PC-9 (cell line): Measurements from ENCODE around the gene AKAP8L. TPM values are rescaled to one million over a fixed set of nuclear protein-coding genes. Genes with fewer than 3 reads are reported as not detected.

Experiments used
- BruUV-seq: library from RNA; stranded (reverse); fragments of 400-500 nt; replicated peaks from 2 replicates; lab custom pipeline; 2021; lab: Mats Ljungman, UMichigan
- CTCF ChIA-PET: fragments of 300-600 bp; sonication (Branson Sonifier 250); formaldehyde crosslinking; loops from one replicate; lab custom pipeline; 2022; ENCODE audit warnings: antibody characterized with exemption; lab: Charles Lee
- POLR2A ChIA-PET: fragments of 300-600 bp; sonication (Branson Sonifier 250); formaldehyde crosslinking; loops from one replicate; lab custom pipeline; 2022; ENCODE audit warnings: antibody characterized with exemption; ENCODE audit not compliant: unreplicated experiment; lab: Charles Lee
- DNase-seq, 2 experiments: peaks; one replicate each; pipeline versions ENCODE4 v3.0.0 to v3.0.0-alpha.2; 2015 to 2022; ENCODE audit warnings: mixed read lengths in 1 of 2
- H2AFZ ChIP-seq: fragments of 200-600 bp; sonication (generic); 2 replicates; pipeline ENCODE4 v1.8.1; 2017; ENCODE audit warnings: antibody characterized with exemption
- H3F3A ChIP-seq: fragments of 200-600 bp; sonication (generic); 2 replicates; pipeline ENCODE4 v1.8.1; 2017; ENCODE audit warnings: antibody characterized with exemption, mild to moderate bottlenecking, low read depth; ENCODE audit not compliant: insufficient read depth
- H3K27ac ChIP-seq: fragments of 200-600 bp; sonication (generic); 2 replicates; pipeline ENCODE4 v1.6.1; 2016; ENCODE audit warnings: mixed run types
- H3K27me3 ChIP-seq: fragments of 200-600 bp; sonication (generic); 2 replicates; pipeline ENCODE4 v1.6.1; 2016; ENCODE audit warnings: low read depth, mixed run types; ENCODE audit not compliant: insufficient read depth
- H3K36me3 ChIP-seq: fragments of 200-600 bp; sonication (generic); 2 replicates; pipeline ENCODE4 v1.6.1; 2016; ENCODE audit warnings: low read depth, mixed run types
- H3K4me1 ChIP-seq: fragments of 200-600 bp; sonication (generic); replicated peaks from 2 replicates; pipeline ENCODE4 v1.6.1; 2016; ENCODE audit warnings: mixed run types; ENCODE audit not compliant: insufficient read depth
- H3K4me2 ChIP-seq: fragments of 200-600 bp; sonication (generic); 2 replicates; pipeline ENCODE4 v1.6.1; 2017; ENCODE audit warnings: mixed run types
- H3K4me3 ChIP-seq: fragments of 200-600 bp; sonication (generic); 2 replicates; pipeline ENCODE4 v1.6.1; 2016; ENCODE audit warnings: mixed run types
- H3K79me2 ChIP-seq: fragments of 200-600 bp; sonication (generic); 2 replicates; pipeline ENCODE4 v1.6.1; 2017; ENCODE audit warnings: low read depth, mixed run types
- H3K9me2 ChIP-seq: fragments of 200-600 bp; sonication (generic); 2 replicates; pipeline ENCODE4 v1.8.1; 2017; ENCODE audit warnings: mild to moderate bottlenecking; ENCODE audit not compliant: insufficient read depth
- H3K9me3 ChIP-seq: fragments of 200-600 bp; sonication (generic); 2 replicates; pipeline ENCODE4 v1.8.1; 2016; ENCODE audit warnings: low read depth; ENCODE audit not compliant: insufficient read depth
- H4K20me1 ChIP-seq: fragments of 200-600 bp; sonication (generic); 2 replicates; pipeline ENCODE4 v1.8.1; 2017; ENCODE audit not compliant: insufficient read depth
- EZH2 ChIP-seq: fragments of 200-600 bp; sonication (generic); IDR thresholded peaks from 2 replicates; pipeline ENCODE4 v1.8.0; 2017; ENCODE audit warnings: antibody characterized with exemption, low read depth
- intact Hi-C: fragments of 100-400 bp; cut with micrococcal nuclease; formaldehyde crosslinking; loops from one replicate; pipeline ENCODE4 v1.10.0; 2022; ENCODE audit not compliant: unreplicated experiment
- total RNA-seq: library from RNA; stranded (reverse); gene quantifications from 2 replicates; pipeline ENCODE4 v1.2.3, GENCODE V29; 2021
- TF ChIP-seq, protein P1 (sequence below): fragments of 200-600 bp; sonication (generic); conservative IDR thresholded peaks from 2 replicates; pipeline ENCODE4 v1.6.1; 2017; ENCODE audit warnings: mixed run types, antibody characterized with exemption, mild to moderate bottlenecking, moderate library complexity

Gene AKAP8L
- total RNA-seq, 1 experiment from 2014 or later, result 49.9 TPM

DNA sequence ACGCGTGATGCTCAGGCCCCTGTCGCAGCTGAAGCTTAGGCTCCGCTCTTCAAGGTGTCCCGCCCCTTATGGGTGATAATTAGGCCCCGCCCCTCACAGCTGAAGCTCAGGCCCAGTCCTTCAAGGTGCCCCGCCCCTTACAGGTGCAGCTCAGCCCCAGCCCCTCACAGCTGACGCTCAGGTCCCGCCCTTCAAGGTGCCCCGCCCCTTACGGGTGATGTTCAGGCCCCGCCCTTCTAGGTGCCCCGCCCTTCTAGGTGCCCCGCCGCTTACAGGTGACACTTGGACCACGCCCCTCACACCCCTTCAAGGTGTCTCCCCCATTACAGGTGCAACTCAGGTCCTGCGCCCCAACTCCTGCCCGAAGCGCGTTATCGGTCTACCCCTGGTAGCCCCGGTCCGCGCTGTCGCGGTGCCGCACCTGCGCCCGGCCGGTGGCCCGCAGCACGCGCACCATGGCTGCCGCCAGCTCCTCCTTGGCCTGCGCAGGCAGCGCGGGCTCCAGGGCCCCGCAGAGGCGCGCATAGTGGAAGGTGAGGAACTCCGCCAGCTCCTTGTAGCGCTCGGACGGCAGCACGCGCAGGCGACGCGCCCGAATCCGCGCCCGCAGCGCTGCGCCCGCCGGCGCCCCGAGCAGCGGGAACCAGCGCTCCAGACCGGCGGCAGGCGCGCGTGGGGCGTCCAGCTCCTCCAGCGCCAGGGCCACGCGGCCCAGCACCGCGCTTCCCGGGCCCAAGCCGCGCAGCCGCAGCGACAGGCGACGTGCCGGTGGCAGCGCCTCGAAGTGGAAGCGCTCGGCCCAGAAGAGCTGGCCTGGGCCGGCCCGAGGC, 38.3 kb upstream of the AKAP8L start:
- Histone ChIP-seq H3F3A (peaks cover under 1% of the 10 kb centered on the region; the same call in 1 of the 2 replicates), H3K27me3 (no peaks in the 10 kb centered on the region), H3K4me2 (no peak overlapping the region), H4K20me1 (no peaks in the 10 kb centered on the region; the same call in 1 of the 2 replicates), H3K4me3 (no peak overlapping the region), H3K9me3 (no peaks in the 10 kb centered on the region), H3K36me3 (no peaks in the 10 kb centered on the region), H3K9me2 (no peaks in the 10 kb centered on the region), H2AFZ (no peak overlapping the region), H3K79me2 (no peaks in the 10 kb centered on the region), H3K27ac (no peak overlapping the region), H3K4me1 (peaks cover 5% of the 10 kb centered on the region; the same call in 1 of the 2 replicates)
- no peak for DNase-seq
- intact Hi-C loops, result no loop called here
- ChIA-PET POLR2A (no interaction called here), CTCF (no interaction called here)
- BruUV-seq, result no TSS peak
- TF ChIP-seq, protein P1, sequence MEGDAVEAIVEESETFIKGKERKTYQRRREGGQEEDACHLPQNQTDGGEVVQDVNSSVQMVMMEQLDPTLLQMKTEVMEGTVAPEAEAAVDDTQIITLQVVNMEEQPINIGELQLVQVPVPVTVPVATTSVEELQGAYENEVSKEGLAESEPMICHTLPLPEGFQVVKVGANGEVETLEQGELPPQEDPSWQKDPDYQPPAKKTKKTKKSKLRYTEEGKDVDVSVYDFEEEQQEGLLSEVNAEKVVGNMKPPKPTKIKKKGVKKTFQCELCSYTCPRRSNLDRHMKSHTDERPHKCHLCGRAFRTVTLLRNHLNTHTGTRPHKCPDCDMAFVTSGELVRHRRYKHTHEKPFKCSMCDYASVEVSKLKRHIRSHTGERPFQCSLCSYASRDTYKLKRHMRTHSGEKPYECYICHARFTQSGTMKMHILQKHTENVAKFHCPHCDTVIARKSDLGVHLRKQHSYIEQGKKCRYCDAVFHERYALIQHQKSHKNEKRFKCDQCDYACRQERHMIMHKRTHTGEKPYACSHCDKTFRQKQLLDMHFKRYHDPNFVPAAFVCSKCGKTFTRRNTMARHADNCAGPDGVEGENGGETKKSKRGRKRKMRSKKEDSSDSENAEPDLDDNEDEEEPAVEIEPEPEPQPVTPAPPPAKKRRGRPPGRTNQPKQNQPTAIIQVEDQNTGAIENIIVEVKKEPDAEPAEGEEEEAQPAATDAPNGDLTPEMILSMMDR, result no peak
- no peak for TF ChIP-seq EZH2

DNA sequence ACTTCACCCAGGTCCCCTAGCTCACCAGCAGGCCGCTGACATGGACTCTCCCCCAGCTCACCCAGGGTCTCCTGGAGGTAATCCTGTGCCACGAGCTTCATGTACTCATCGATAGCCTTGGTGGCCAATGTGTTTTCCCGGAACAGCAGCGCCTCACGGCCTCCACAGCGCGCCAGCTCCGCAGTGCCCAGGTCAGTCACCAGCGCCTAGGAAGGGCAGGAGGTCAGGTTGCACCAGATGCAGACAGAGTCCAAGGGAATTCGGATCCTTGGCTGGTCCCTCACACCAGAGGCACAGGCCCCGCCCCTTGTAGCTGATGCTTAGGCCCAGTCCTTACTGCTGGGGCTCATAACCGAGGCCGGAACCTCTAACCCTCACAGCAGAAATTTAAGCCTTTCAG, 37.7 kb upstream of the AKAP8L start:
- CTCF ChIA-PET, result no interaction called here
- BruUV-seq, result no TSS peak
- POLR2A ChIA-PET, result no interaction called here

DNA sequence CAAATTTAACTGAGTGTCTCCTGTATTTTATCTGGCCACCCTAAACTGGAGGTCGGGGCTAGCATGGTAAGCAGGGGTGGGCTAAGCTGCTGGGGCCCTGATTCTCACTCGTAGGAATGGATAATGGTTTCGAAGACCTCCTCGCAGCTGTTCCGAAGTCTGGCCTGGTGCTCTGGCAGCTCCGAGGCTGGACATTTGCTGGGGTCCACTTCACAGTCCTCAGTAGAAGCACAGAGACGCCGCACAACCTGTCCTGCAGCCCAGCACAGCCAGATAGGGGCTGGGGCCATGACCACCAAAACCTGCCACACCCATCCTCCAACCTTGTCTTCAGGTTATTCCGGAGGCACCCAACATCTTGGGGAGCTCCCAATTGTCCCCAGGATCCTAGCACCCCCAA, 37.2 kb upstream of the AKAP8L start:
- Histone ChIP-seq H3K79me2 (no peaks in the 10 kb centered on the region), H3F3A (peaks cover 11% of the 10 kb centered on the region; the same call in 1 of the 2 replicates), H4K20me1 (no peaks in the 10 kb centered on the region; the same call in 1 of the 2 replicates), H3K4me2 (no peak overlapping the region), H3K27me3 (no peaks in the 10 kb centered on the region), H2AFZ (no peak overlapping the region), H3K9me2 (no peaks in the 10 kb centered on the region), H3K36me3 (no peaks in the 10 kb centered on the region), H3K27ac (no peak overlapping the region), H3K9me3 (no peaks in the 10 kb centered on the region), H3K4me3 (no peak overlapping the region), H3K4me1 (peaks cover 10% of the 10 kb centered on the region; the same call in 1 of the 2 replicates)
- TF ChIP-seq EZH2, result no peak
- TF ChIP-seq, protein P1, result no peak
- BruUV-seq, result no TSS peak
- ChIA-PET CTCF (no interaction called here), POLR2A (no interaction called here)
- DNase-seq, result no peak
- intact Hi-C loops, result no loop called here

More for the DNA sequence above, 37.7 kb upstream of the AKAP8L start:
- DNase-seq, result no peak
- Histone ChIP-seq H3K27me3 (no peaks in the 10 kb centered on the region), H3K4me3 (no peak overlapping the region), H3K27ac (no peak overlapping the region), H3K9me2 (no peaks in the 10 kb centered on the region), H3F3A (peaks cover 7% of the 10 kb centered on the region; the same call in 1 of the 2 replicates), H4K20me1 (no peaks in the 10 kb centered on the region; the same call in 1 of the 2 replicates), H3K4me1 (peaks cover 10% of the 10 kb centered on the region; the same call in 1 of the 2 replicates), H3K9me3 (no peaks in the 10 kb centered on the region), H2AFZ (no peak overlapping the region), H3K36me3 (no peaks in the 10 kb centered on the region), H3K79me2 (no peaks in the 10 kb centered on the region), H3K4me2 (no peak overlapping the region)
- intact Hi-C loops, result no loop called here
- TF ChIP-seq, protein P1, result no peak
- TF ChIP-seq EZH2, result no peak
